Limb (tissue), 2 donors: ENCODE data around the gene GRIPAP1.

ENCODE experiments used
- DNase-seq, 2 donors: peaks; one replicate each; pipeline ENCODE4 v3.0.0-alpha.2; 2016; ENCODE audit errors: extremely low spot score in 2 of 2

The GRIPAP1 gene

GRCh38 chrX:49002091-49002935, at the start of gene GRIPAP1:
Gene GRIPAP1, minus strand, starts transcription at chrX:49002264. Its CDS starts 35 bp downstream, at chrX:49002229.
- DNase-seq = peak; percentile 72 to 86

GRCh38 chrX:49043987-49044281, 41.9 kb upstream of the GRIPAP1 start:
- DNase-seq = no peak

GRCh38 chrX:49043220-49043986, 41.3 kb upstream of the GRIPAP1 start, which contains the start of gene TFE3:
Gene TFE3, minus strand, starts transcription at chrX:49043357. Its CDS starts 131 bp downstream, at chrX:49043226.
- peak; percentile 95 to 96 for DNase-seq

GRCh38 chrX:49042581-49043219, 40.6 kb upstream of the GRIPAP1 start:
- no peak for DNase-seq

- DNase-seq = no peak
These were observed 39.9 kb upstream of the GRIPAP1 start for GRCh38 chrX:49041744-49042580.

- no peak for DNase-seq
These were observed 38.4 kb upstream of the GRIPAP1 start for GRCh38 chrX:49040376-49040955.

- peak; percentile 2 to 39 for DNase-seq
These were observed 37.7 kb upstream of the GRIPAP1 start for GRCh38 chrX:49039598-49040375.

- DNase-seq = no peak
These were observed 35.9 kb upstream of the GRIPAP1 start for GRCh38 chrX:49037883-49038475.

- no peak for DNase-seq
These were observed 28.2 kb upstream of the GRIPAP1 start for GRCh38 chrX:49030283-49030682.

GRCh38 chrX:49029876-49030275, 27.8 kb upstream of the GRIPAP1 start:
- DNase-seq = no peak

- DNase-seq = no peak
These were observed 17.7 kb upstream of the GRIPAP1 start for GRCh38 chrX:49019599-49020249.

GRCh38 chrX:49019050-49019449, 17.0 kb upstream of the GRIPAP1 start:
- no peak for DNase-seq

GRCh38 chrX:49003696-49004095, 1.6 kb upstream of the GRIPAP1 start:
- DNase-seq = no peak

- no peak for DNase-seq
These were observed 458 bp downstream of the GRIPAP1 start for GRCh38 chrX:49001521-49002090.

GRCh38 chrX:49000636-49001035, 1.4 kb downstream of the GRIPAP1 start:
- no peak for DNase-seq

GRCh38 chrX:48999030-48999429, 3.0 kb downstream of the GRIPAP1 start:
- DNase-seq = no peak

GRCh38 chrX:48998391-48998790, 3.7 kb downstream of the GRIPAP1 start:
- no peak for DNase-seq

- no peak for DNase-seq
These were observed 4.2 kb downstream of the GRIPAP1 start for GRCh38 chrX:48997865-48998264.

GRCh38 chrX:48997455-48997854, 4.6 kb downstream of the GRIPAP1 start:
- no peak for DNase-seq
